ENCODE results near the gene TNP2. TPM values are rescaled to one million over a fixed set of nuclear protein-coding genes. Genes with fewer than 3 reads are reported as not detected.
A peak's percentile ranks its signal among the peaks of the same experiment; 100 is the strongest.

The TNP2 gene
- polyA plus RNA-seq, 1 of the 3 experiments (the other 2 are of a cell fraction): not detected

- ChIA-PET POLR2A (no interaction called here), CTCF (interaction anchor here (0.6 to 1.5 kb wide), 2 partner anchors 11 to 14 kb away, joined by 3 read pairs; no protein-coding TSS in a partner anchor)
- Histone ChIP-seq H3K4me1 (ENCODE audit: control insufficient read depth in 1 of 2, insufficient read depth in 2 of 2, low read depth in 1 of 2, low read length in 1 of 2) (peaks cover 0 to 8% of the 10 kb centered on the region in 2 experiments; a peak in 1 of 4 replicates), H3K4me2 (peak overlapping the region; percentile 33; the same call in 1 of the 2 replicates), H3K27me3 (ENCODE audit: insufficient read depth) (no peaks in the 10 kb centered on the region), H3K79me2 (ENCODE audit: insufficient read depth) (no peaks in the 10 kb centered on the region), H4K20me1 (ENCODE audit: insufficient read depth) (no peaks in the 10 kb centered on the region), H3K36me3 (replicated peaks in 1 of 2; ENCODE audit: control insufficient read depth in 1 of 2, insufficient read depth in 2 of 2, low read length in 1 of 2) (no peaks in the 10 kb centered on the region), H3K4me3 (ENCODE audit: low read depth in 2 of 2, low read length in 1 of 2) (no peak overlapping the region), H2AFZ (ENCODE audit: low read depth) (no peak overlapping the region; the same call in 1 of the 2 replicates), H3K9ac (no peak overlapping the region), H3K9me3 (no peaks in the 10 kb centered on the region), H3F3A (replicated peaks; ENCODE audit: insufficient read depth) (no peaks in the 10 kb centered on the region), H3K9me2 (no peaks in the 10 kb centered on the region), H3K27ac (ENCODE audit: low read depth in 2 of 2, low read length in 1 of 2) (peak overlapping the region in 1 of 2 experiments; percentile 17; a peak in 1 of 4 replicates)
- 69% methylated on average over 8 of the region's 8 CpGs for WGBS (ENCODE audit: low lambda C conversion rate)
- TF ChIP-seq PBX3 (IDR thresholded peaks at IDR 0.05): no peak
- TF ChIP-seq, protein P1, sequence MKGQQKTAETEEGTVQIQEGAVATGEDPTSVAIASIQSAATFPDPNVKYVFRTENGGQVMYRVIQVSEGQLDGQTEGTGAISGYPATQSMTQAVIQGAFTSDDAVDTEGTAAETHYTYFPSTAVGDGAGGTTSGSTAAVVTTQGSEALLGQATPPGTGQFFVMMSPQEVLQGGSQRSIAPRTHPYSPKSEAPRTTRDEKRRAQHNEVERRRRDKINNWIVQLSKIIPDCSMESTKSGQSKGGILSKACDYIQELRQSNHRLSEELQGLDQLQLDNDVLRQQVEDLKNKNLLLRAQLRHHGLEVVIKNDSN (IDR thresholded peaks at IDR 0.05; ENCODE audit: borderline replicate concordance, low read depth): 0 out of 2 replicates have a peak, but pooled peaks have one; percentile 10
- no peak for TF ChIP-seq TEAD4 (IDR thresholded peaks at IDR 0.05; ENCODE audit: borderline replicate concordance, insufficient read depth)
- TF ChIP-seq FOXM1 (IDR thresholded peaks at IDR 0.05; ENCODE audit: low read depth): no peak
- TF ChIP-seq CTCF (IDR thresholded peaks at IDR 0.05): no peak
- TF ChIP-seq, protein P2, sequence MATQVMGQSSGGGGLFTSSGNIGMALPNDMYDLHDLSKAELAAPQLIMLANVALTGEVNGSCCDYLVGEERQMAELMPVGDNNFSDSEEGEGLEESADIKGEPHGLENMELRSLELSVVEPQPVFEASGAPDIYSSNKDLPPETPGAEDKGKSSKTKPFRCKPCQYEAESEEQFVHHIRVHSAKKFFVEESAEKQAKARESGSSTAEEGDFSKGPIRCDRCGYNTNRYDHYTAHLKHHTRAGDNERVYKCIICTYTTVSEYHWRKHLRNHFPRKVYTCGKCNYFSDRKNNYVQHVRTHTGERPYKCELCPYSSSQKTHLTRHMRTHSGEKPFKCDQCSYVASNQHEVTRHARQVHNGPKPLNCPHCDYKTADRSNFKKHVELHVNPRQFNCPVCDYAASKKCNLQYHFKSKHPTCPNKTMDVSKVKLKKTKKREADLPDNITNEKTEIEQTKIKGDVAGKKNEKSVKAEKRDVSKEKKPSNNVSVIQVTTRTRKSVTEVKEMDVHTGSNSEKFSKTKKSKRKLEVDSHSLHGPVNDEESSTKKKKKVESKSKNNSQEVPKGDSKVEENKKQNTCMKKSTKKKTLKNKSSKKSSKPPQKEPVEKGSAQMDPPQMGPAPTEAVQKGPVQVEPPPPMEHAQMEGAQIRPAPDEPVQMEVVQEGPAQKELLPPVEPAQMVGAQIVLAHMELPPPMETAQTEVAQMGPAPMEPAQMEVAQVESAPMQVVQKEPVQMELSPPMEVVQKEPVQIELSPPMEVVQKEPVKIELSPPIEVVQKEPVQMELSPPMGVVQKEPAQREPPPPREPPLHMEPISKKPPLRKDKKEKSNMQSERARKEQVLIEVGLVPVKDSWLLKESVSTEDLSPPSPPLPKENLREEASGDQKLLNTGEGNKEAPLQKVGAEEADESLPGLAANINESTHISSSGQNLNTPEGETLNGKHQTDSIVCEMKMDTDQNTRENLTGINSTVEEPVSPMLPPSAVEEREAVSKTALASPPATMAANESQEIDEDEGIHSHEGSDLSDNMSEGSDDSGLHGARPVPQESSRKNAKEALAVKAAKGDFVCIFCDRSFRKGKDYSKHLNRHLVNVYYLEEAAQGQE (IDR thresholded peaks at IDR 0.05; ENCODE audit: low read depth, low read length): no peak
- no peak for TF ChIP-seq JUND (IDR thresholded peaks at IDR 0.05)
- no peak for TF ChIP-seq TCF12 (IDR thresholded peaks at IDR 0.05)
- TF ChIP-seq, protein P3, sequence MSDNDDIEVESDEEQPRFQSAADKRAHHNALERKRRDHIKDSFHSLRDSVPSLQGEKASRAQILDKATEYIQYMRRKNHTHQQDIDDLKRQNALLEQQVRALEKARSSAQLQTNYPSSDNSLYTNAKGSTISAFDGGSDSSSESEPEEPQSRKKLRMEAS (IDR thresholded peaks at IDR 0.05; ENCODE audit: low read depth): 0 out of 2 replicates have a peak, but pooled peaks have one; percentile 19
- no peak for DNase-seq
Observed at GRCh38 chr16:11312718-11313492, 43.8 kb upstream of the TNP2 start.

All from SK-N-SH (cell line).